Endodermal cell (in vitro differentiated cells): ENCODE results near the gene TUBA8. TPM values are rescaled to one million over a fixed set of nuclear protein-coding genes. Genes with fewer than 3 reads are reported as not detected.
A peak's percentile ranks its signal among the peaks of the same experiment; 100 is the strongest.
"Not testable (repeated sequence)": the region's sequence is repeated elsewhere in the genome, so short reads cannot be mapped to it uniquely, and the experiment has no call there.

Experiments used
- DNase-seq: peaks from one replicate; pipeline ENCODE4 v3.0.0-alpha.2; 2017
- H3K27ac ChIP-seq: 2 replicates; pipeline ENCODE4 v1.5.1; 2013; ENCODE audit warnings: mild to moderate bottlenecking, low read depth, low read length, moderate library complexity
- H3K27me3 ChIP-seq: 2 replicates; pipeline ENCODE4 v1.6.1; 2013; ENCODE audit warnings: mild to moderate bottlenecking, low read length, moderate library complexity; ENCODE audit not compliant: insufficient read depth, control insufficient read depth, poor library complexity, severe bottlenecking
- H3K36me3 ChIP-seq: 2 replicates; pipeline ENCODE4 v1.7.0; 2013; ENCODE audit warnings: mild to moderate bottlenecking, low read length, moderate library complexity; ENCODE audit not compliant: control insufficient read depth, insufficient read depth
- H3K4me1 ChIP-seq: one replicate; pipeline ENCODE4 v1.7.0; 2013; ENCODE audit warnings: low read length; ENCODE audit not compliant: control insufficient read depth, insufficient read depth
- H3K4me3 ChIP-seq: 2 replicates; pipeline ENCODE4 v1.5.1; 2013; ENCODE audit warnings: mild to moderate bottlenecking, low read length, moderate library complexity
- H3K9ac ChIP-seq: 2 replicates; pipeline ENCODE4 v1.6.1; 2013; ENCODE audit warnings: mild to moderate bottlenecking, low read length, moderate library complexity; ENCODE audit not compliant: poor library complexity, severe bottlenecking; ENCODE audit errors: extremely low read depth
- H3K9me3 ChIP-seq: 2 replicates; pipeline ENCODE4 v1.6.1; 2013; ENCODE audit warnings: mild to moderate bottlenecking, low read length, moderate library complexity; ENCODE audit not compliant: control insufficient read depth
- H3K27ac Mint-ChIP-seq: 2 replicates; pipeline ENCODE4 v1.8.0; 2020; ENCODE audit warnings: mixed read lengths
- H3K27me3 Mint-ChIP-seq: 2 replicates; pipeline ENCODE4 v1.8.0; 2021; ENCODE audit warnings: mild to moderate bottlenecking, mixed read lengths; ENCODE audit not compliant: insufficient read depth
- H3K36me3 Mint-ChIP-seq: 2 replicates; pipeline ENCODE4 v1.8.0; 2020; ENCODE audit warnings: low read depth, mixed read lengths
- H3K4me1 Mint-ChIP-seq: 2 replicates; pipeline ENCODE4 v1.8.0; 2020; ENCODE audit warnings: mixed read lengths
- H3K4me3 Mint-ChIP-seq: 2 replicates; pipeline ENCODE4 v1.8.0; 2020; ENCODE audit warnings: mild to moderate bottlenecking, moderate library complexity, mixed read lengths
- H3K9me3 Mint-ChIP-seq: 2 replicates; pipeline ENCODE4 v1.8.0; 2020; ENCODE audit warnings: mild to moderate bottlenecking, mixed read lengths
- CTCF ChIP-seq: fragments of 200-600 bp; sonication (generic); conservative IDR thresholded peaks from 2 replicates; pipeline ENCODE4 v1.5.0; 2021; ENCODE audit warnings: antibody characterized with exemption, mild to moderate bottlenecking
- WGBS, 2 experiments: methylation state at CpG; one replicate each; pipeline versions ENCODE4 v1.1.5 to v1.1.7; 2013; ENCODE audit warnings: missing lambda C conversion rate in 2 of 2, mixed read lengths in 1 of 2; ENCODE audit not compliant: insufficient coverage in 1 of 2, insufficient read length in 1 of 2; 5-methylcytosine and 5-hydroxymethylcytosine counted together
- total RNA-seq, 2 donors: library from RNA; stranded (reverse); fragmentation: NEBNext Ultra II Directional in 1 of 2; extraction: Animal tissue kit (Norgen Biotek cat#: 25700) in 1 of 2; gene quantifications; 2 replicates in 1 of 2; 3 replicates in 1 of 2; pipeline ENCODE4 v1.2.1, GENCODE V29; 2021

Gene TUBA8
- total RNA-seq, 2 donors from 2014 or later: 0.58 to 0.66 TPM

- Histone ChIP-seq H3K9me3 (no peaks in the 10 kb centered on the region), H3K4me1 (no peaks in the 10 kb centered on the region), H3K36me3 (no peaks in the 10 kb centered on the region), H3K9ac (no peak overlapping the region), H3K27ac (no peak overlapping the region), H3K27me3 (no peaks in the 10 kb centered on the region), H3K4me3 (no peak overlapping the region)
- Mint-ChIP-seq H3K9me3 (no peaks in the 10 kb centered on the region), H3K4me3 (no peak overlapping the region), H3K36me3 (no peaks in the 10 kb centered on the region), H3K4me1 (no peaks in the 10 kb centered on the region), H3K27ac (no peak overlapping the region), H3K27me3 (no peaks in the 10 kb centered on the region)
- peak; percentile 24 for DNase-seq
- no peak for TF ChIP-seq CTCF
- WGBS, 2 experiments: 87 to 90% methylated on average over 12 to 13 of the region's 13 CpGs
These were observed 10.9 kb downstream of the TUBA8 start for GRCh38 chr22:18121506-18121905.

- peak; percentile 45 for TF ChIP-seq CTCF
- no peaks in the 10 kb centered on the region for H3K4me1 ChIP-seq
- no peak overlapping the region for H3K27ac ChIP-seq
- Mint-ChIP-seq H3K27ac (no peak overlapping the region), H3K4me3 (no peak overlapping the region), H3K36me3 (no peaks in the 10 kb centered on the region), H3K9me3 (no peaks in the 10 kb centered on the region), H3K4me1 (no peaks in the 10 kb centered on the region), H3K27me3 (no peaks in the 10 kb centered on the region)
- no peak overlapping the region for H3K4me3 ChIP-seq
- 80 to 89% methylated on average over 1 to 5 of the region's 5 CpGs for WGBS, 2 experiments
- no peaks in the 10 kb centered on the region for H3K9me3 ChIP-seq
- no peaks in the 10 kb centered on the region for H3K36me3 ChIP-seq
- DNase-seq: peak; percentile 63
- no peaks in the 10 kb centered on the region for H3K27me3 ChIP-seq
- no peak overlapping the region for H3K9ac ChIP-seq
These were observed 11.4 kb downstream of the TUBA8 start for GRCh38 chr22:18121954-18122554.

- H3K4me1 ChIP-seq, H3K27me3 ChIP-seq, H3K4me3 ChIP-seq, H3K27me3 Mint-ChIP-seq, H3K27ac ChIP-seq, H3K4me1 Mint-ChIP-seq, H3K9me3 Mint-ChIP-seq, H3K4me3 Mint-ChIP-seq, H3K27ac Mint-ChIP-seq, H3K36me3 ChIP-seq, H3K9ac ChIP-seq, H3K36me3 Mint-ChIP-seq, H3K9me3 ChIP-seq: not testable (repeated sequence)
- WGBS, 2 experiments: 92% methylated on average over 15 to 19 of the region's 19 CpGs
- DNase-seq: peak; percentile 17
These were observed 12.9 kb downstream of the TUBA8 start for GRCh38 chr22:18123476-18124025.

- Histone ChIP-seq H3K4me1 (no peaks in the 10 kb centered on the region), H3K9me3 (no peaks in the 10 kb centered on the region), H3K27me3 (no peaks in the 10 kb centered on the region), H3K27ac (no peak overlapping the region), H3K4me3 (no peak overlapping the region), H3K9ac (no peak overlapping the region), H3K36me3 (no peaks in the 10 kb centered on the region)
- Mint-ChIP-seq H3K9me3 (no peaks in the 10 kb centered on the region), H3K36me3 (no peaks in the 10 kb centered on the region), H3K27me3 (no peaks in the 10 kb centered on the region), H3K27ac (no peak overlapping the region), H3K4me1 (no peaks in the 10 kb centered on the region), H3K4me3 (no peak overlapping the region)
- 95% methylated on average over 7 to 18 of the region's 18 CpGs for WGBS, 2 experiments
- no peak for TF ChIP-seq CTCF
- no peak for DNase-seq
These were observed 16.0 kb downstream of the TUBA8 start for GRCh38 chr22:18126606-18127005.
